GM04503 (cell line): Measurements from ENCODE around the gene R3HDM1.
"Not testable (repeated sequence)": the region's sequence is repeated elsewhere in the genome, so short reads cannot be mapped to it uniquely, and the experiment has no call there.

Source experiments
- DNase-seq: peaks from one replicate; pipeline ENCODE4 v3.0.0-alpha.2; 2012; ENCODE audit warnings: low read depth

R3HDM1 gene

GRCh38 chr2:135709992-135710391 lies 178.7 kb downstream of the R3HDM1 start:
- DNase-seq, result no peak

- DNase-seq, result not testable (repeated sequence)
Observed at GRCh38 chr2:135715086-135715485, 183.8 kb downstream of the R3HDM1 start.

- no peak for DNase-seq
Observed at GRCh38 chr2:135728064-135728743, 196.9 kb downstream of the R3HDM1 start.

GRCh38 chr2:135732561-135732960 lies 201.3 kb downstream of the R3HDM1 start:
- no peak for DNase-seq

GRCh38 chr2:135733045-135733444 lies 201.8 kb downstream of the R3HDM1 start:
- DNase-seq, result no peak

- no peak for DNase-seq
Observed at GRCh38 chr2:135736546-135736945, 205.3 kb downstream of the R3HDM1 start.

- DNase-seq, result no peak
Observed at GRCh38 chr2:135740206-135740605, 208.9 kb downstream of the R3HDM1 start.

GRCh38 chr2:135741043-135741394 lies 209.7 kb downstream of the R3HDM1 start:
- no peak for DNase-seq

- peak; percentile 95 for DNase-seq
Observed at GRCh38 chr2:135741395-135742324, 210.4 kb downstream of the R3HDM1 start, which contains the start of gene UBXN4. TSS of gene UBXN4 (plus strand) at chr2:135741855. CDS start at chr2:135741930, 75 bp downstream.

- DNase-seq, result no peak
Observed at GRCh38 chr2:135742325-135742757, 211.1 kb downstream of the R3HDM1 start.

GRCh38 chr2:135743860-135744259 lies 212.6 kb downstream of the R3HDM1 start:
- DNase-seq, result no peak

- DNase-seq, result no peak
Observed at GRCh38 chr2:135744760-135745314, 213.6 kb downstream of the R3HDM1 start.

- DNase-seq, result peak; percentile 50
Observed at GRCh38 chr2:135745545-135745944, 214.3 kb downstream of the R3HDM1 start.

- DNase-seq, result no peak
Observed at GRCh38 chr2:135755573-135755972, 224.3 kb downstream of the R3HDM1 start.

GRCh38 chr2:135756692-135757091 lies 225.4 kb downstream of the R3HDM1 start:
- no peak for DNase-seq

GRCh38 chr2:135762022-135762421 lies 230.7 kb downstream of the R3HDM1 start:
- DNase-seq, result no peak

- DNase-seq, result no peak
Observed at GRCh38 chr2:135762530-135762929, 231.2 kb downstream of the R3HDM1 start.

- no peak for DNase-seq
Observed at GRCh38 chr2:135768863-135769262, 237.6 kb downstream of the R3HDM1 start.

- no peak for DNase-seq
Observed at GRCh38 chr2:135773319-135773718, 242.0 kb downstream of the R3HDM1 start.

- no peak for DNase-seq
Observed at GRCh38 chr2:135773917-135774316, 242.6 kb downstream of the R3HDM1 start.
